Hindlimb muscle (tissue), 1 donor: ENCODE results near the gene TSC22D2. TPM values are rescaled to one million over a fixed set of nuclear protein-coding genes. Genes with fewer than 3 reads are reported as not detected.
"Not testable (repeated sequence)": the region's sequence is repeated elsewhere in the genome, so short reads cannot be mapped to it uniquely, and the experiment has no call there.

Experiments
- DNase-seq: peaks from one replicate; pipeline ENCODE4 v3.0.0-alpha.2; 2013
- polyA plus RNA-seq: library from polyadenylated mRNA; unstranded; fragments of 120-200 nt; gene quantifications from one replicate; pipeline ENCODE4 v1.2.1, GENCODE V29; 2013; ENCODE audit not compliant: insufficient read length

TSC22D2 gene
- polyA plus RNA-seq, 1 donor, result 57.1 TPM

DNA sequence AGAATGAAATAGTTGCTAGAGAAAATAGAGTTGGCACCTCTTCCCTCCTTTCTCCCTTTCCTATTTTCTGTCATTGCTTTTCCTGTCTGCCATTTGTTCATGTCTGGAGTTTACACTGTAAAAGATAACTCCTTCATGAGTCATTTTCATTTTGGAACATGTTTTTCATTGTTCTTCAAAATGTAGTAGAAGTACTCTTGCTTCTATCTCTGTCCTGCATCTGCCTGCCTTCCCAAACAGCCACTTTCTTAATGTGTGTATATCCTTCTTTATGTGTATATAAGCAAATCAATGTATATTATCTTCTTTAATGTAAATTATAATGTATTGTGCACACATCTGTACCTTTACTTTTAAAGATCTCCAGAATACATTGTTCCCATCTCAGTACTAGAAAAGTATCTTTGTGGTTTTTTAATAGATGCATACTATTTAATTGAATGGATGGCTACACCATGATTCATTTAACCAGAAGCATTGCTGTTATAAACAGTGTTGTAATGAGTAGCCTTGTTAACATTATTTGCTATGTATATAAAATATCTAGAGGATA is 41.1 kb downstream of the TSC22D2 start:
- no peak for DNase-seq

DNA sequence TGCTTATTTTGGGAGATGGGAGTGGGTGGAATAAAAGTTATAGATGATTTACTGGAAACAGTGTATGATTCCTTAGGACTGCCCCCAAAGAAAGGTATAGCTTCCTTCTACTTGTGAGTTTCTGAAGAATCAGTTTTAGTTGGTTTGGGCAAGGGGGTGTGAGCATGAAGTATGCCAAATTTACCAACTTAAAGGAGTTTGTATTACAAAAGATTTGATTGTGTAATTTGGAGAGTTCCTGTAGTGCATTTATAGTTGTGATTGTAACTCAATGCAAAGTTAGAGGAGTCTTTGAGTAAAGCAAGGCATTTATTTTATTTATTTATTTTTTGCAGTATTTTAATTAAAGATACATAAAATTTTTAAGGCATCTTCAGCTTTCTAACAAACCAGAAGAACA is 42.8 kb downstream of the TSC22D2 start:
- DNase-seq, result no peak

DNA sequence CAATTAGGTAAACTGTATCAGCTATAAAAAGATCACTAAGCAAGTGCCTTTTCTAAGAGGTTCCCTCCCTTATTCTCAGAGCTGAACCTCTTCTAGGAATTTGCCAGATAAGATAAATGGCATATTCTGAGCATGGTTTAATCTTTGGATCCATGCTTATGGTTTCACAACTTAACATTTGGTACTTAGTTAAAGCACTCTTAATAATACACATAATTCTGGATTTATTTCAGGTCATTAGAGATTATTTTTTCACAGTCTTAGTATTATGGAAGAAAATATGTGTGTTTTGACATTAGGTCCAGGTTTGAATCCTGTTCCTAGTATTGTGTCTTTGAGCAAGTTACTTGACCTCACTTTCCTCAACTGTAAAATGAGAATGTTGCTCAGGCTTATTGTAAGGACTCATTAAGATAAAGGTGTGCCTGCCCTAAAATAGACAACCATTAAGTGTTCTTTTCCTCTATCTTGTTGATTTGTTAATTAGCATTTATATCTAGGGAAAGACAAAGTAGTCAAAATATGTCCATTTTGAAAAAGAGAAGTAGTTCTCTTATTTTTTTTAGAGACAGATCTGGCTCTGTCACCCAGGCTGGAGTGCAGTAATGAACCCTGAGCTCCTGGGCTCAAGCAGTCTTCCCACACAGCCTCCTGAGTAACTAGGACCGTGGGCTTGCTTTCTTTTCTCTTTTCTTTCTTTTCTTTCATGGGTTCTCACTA is 43.4 kb downstream of the TSC22D2 start:
- no peak for DNase-seq

DNA sequence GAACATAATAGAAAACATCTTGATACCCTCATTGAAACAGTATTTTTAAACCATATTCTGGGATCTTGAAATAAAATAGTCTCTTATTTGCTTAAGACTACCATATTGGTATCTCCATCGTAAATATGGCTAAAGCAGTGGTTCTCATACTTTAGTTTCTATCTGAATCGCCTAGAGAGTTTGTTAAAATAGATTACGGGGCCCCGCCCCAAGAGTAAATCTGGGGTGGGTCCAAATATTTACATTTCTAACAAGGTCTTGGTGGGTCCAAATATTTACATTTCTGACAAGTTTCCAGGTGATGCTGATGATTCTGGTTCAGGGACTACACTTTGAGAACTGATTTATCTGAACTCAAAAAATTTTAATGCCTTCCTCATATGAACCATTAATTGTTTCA is 45.3 kb downstream of the TSC22D2 start:
- no peak for DNase-seq

DNA sequence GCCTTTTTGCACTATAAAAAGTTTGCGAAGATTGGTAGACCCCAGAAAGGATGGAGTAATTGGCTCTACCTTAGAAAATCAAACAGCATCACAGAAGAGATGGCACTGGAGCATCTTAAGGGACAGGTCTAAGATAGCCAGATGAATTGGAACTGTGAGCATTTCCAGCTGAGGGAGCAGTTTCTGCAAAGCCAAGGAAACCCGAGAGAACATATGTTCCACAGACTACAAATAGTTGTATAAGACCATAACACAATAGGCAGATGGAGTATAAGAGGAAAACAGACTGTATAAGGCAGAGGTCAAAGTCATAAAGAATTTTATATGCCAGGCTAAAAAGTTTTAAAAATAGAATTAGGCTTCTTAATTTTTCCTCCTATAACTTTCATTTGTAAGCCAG is 46.0 kb downstream of the TSC22D2 start:
- DNase-seq, result no peak

DNA sequence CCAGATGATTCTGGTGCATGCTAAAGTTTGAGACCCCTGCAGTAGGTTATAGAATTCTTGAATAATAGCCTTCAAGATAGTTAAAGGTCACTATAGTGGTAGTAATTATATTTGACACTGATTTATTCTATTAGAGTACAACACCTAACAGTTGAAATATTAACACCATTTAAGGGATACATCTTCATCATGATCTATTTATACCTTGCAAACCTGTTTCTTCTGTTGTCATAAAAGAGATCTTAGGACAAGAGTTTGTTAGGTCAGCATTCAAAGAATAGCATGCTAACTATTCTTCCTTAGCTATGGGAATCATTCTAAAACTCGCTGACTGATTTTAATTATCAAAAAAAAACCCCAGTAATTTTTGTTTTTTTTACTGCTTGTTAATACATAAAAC is 46.5 kb downstream of the TSC22D2 start:
- no peak for DNase-seq

DNA sequence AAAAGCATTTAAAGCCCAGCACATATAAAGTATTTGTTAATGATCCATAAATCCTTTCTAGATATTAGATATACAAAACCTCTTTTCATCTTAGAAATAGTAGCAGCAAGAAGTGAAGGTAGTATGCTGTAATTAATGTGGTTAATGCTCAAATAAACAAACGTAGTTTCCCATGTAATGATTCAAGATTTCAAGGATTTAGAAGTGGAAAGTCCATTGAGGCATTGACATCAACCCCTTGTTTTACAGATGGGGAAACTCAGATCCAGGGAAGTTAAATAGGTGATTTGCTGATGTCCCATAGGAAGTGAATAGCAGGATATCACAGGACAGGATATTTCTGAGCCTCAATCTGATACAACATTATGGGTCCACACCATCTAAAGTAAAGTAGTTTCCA is 47.2 kb downstream of the TSC22D2 start:
- DNase-seq, result no peak

DNA sequence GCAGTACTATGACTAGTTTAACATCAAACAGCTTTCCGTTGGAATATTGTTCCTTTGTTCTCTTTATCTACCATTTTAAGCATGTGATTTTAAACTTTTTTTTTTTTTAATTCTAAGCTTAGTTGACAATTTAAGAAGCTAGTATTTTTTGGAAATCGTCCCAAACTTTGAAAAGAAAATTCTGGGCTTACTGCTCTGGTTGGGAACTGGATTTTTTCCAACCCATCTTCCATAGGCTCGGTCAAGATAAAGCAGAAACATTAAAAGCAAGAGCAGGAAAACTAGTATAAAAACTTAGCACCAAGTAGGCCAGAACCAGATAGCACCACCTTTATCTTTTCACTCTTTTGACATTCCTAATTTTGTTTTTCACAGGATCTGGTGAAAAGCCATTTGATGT is 49.9 kb downstream of the TSC22D2 start:
- DNase-seq, result no peak

DNA sequence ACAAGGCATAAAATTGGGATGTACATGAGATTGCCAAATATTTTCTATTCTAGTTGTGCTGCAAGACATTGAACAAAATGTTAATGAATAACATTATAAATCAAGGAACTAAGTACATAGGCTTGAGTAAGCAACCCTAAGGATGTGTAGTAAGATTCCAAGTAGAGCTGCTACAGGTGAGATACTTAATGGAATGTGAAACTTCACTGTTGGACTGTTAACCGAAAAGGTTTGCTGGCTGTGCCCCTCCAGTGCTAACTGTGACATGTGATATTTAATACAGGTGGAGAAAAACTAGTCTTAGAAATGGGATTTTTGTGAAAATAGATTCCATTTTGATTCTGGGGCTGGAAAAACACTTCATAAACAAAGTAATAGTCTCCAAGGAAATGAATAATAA is 52.4 kb downstream of the TSC22D2 start:
- no peak for DNase-seq

DNA sequence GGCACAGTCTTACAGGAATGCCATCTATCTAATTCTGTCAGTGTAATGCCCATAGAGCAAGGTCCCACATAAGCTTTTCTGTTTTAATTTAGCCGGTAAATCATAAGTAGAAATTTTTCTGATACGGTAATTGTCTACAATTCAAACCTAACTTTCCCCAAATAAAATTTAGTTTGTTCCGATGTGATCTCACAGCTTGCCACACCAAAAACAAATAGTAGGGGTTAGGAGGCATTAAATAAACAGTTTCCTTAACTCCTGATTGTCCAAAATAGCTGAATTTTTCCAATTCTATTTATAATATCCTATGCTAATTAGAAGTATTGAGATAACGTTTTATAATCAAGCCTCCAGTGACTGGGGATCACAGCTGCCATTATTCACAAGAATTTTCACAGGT is 53.3 kb downstream of the TSC22D2 start:
- no peak for DNase-seq

DNA sequence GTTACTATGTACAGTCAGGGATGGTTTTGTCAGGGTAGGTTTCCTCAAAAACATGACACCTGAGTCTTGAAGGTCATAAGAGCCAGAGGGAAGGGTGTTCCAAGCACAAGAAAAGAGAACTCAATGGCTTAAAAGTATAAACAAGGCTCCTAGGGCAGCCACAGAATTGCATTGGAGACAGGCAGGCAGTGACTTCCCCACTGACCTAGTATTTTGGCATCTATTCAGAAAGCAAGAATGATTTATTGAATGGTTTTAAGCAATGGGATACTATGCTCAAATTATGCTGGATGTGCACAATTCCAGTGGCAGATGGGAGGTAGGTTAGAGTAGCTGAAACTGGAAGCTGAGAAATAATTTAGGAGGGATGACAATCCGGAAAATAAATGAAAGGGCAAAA is 54.0 kb downstream of the TSC22D2 start:
- DNase-seq, result no peak

DNA sequence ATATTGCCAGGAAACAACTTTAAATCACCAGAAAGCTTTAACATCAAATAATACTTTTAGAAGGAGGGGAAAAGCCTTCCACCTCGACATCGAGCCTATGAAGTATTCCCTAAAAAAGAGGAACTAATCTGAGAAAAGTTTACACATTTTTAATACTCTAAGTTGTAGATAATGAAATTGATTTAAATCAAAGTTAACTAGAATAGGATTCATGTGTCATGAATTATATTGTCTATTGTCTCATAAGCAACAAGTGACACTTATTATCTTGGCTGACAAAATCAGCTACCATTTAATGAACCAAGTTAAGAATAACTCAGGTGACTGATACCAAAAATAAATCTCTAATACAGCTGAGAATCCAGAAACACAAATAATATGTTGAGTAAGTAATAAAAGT is 56.6 kb downstream of the TSC22D2 start:
- DNase-seq, result no peak

DNA sequence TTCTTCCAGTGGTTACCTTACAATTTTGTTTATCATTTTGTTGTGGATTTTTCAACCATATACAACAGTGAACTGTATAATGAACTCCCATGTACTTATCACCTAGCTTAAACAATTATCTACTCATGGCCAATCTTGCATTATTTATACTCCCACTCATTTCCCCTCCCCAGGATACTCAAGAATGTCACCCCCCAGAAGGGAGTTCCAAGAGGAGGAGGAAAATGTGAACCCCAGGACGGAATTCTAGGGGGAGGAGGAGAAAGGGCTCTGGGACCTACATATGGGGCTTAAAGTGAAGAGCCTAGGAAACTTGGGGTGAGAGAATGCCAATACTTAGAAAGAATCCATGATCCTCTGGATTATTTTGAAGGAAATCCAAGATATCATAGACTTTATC is 59.3 kb downstream of the TSC22D2 start:
- no peak for DNase-seq

DNA sequence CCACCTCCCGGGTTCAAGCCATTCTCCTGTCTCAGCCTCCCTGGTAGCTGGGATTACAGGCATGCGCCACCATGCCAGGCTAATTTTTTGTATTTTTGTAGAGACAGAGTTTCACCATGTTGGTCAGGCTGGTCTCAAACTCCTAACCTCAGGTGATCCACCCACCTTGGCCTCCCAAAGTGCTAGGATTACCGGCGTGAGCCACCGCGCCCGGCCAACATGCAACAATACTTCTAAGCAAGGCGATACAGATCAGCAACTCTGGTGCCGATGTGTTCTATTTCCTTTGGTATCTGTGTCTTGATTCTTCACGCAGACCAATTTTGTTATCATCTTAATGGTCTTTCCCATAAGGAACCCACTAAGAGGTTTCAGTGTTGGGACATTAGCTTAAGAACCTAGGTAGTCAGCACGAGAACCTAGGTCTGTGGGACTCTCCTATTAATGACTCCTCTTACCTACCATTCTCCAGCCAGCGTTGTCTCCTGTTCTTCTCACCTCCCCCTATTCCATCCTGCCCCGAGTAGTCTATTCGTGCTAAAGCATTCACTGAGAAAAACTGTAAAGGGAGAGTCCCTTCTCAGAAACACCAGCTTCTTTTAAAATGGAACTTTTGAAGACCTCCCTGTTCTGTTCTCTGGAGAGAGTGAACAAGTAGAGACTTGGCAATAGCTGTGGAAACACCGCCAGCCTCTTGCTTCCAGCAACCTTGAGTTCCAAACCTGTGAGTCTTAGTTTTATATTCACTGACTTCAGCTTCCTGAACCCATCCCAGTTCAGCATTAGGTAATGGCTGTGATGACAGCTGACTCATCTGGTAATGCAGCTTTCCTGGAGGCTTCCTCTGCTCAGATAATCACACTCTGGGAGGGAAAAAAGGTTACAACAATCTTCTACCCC is 61.2 kb downstream of the TSC22D2 start:
- DNase-seq, result peak; percentile 77

DNA sequence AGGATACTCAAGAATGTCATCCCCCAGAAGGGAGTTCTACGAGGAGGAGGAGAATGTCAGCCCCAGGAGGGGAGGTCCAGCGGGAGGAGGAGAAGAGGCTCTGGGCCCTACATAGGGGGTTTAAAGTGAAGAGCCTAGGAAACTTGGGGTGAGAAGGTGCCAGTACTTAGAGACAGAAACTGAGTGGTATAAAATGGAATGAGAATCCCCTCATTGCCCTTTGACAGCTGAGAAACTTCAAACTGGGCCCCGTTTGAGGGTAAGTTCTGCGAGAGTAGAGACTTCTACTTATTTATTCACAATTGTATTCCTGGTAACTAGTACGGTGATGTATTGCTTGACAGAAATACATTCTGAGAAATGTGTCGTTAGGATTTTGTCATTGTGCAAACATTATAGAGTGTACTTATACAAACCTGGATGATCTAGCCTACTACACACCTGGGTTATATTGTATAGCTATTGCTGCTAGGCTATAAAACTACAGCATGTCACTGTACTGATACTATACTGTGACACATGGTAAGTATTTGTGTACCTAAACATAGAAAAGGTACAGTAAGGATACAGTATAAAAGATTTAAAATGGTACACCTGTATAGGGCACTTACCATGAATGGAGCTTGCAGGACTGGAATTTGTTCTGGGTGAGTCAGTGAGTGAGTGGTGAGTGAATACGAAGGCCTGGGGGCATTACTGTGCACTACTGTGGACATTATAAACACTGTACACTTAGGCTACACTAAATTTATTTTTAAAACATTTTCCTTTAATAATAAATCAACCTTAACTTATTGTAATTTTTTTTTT is 62.0 kb downstream of the TSC22D2 start:
- no peak for DNase-seq

DNA sequence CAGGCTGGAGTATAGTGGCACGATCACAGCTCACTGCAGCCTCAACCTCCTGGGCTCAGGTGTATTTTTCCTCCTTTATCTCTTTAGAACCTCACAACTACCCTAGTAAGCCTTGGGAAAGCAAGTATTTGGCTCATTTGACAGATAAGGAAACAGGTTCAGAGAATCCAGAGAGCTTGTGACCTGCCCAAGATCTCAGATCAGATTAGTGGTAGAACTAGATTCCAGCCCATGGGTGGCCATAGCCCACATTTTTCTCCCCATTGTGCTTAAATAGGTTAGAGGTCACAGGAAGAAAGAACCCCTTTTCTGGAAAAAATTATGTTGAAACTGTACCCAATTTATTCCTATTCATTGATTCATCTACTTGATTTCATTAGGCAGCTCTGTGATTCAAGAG is 64.3 kb downstream of the TSC22D2 start:
- DNase-seq, result no peak

DNA sequence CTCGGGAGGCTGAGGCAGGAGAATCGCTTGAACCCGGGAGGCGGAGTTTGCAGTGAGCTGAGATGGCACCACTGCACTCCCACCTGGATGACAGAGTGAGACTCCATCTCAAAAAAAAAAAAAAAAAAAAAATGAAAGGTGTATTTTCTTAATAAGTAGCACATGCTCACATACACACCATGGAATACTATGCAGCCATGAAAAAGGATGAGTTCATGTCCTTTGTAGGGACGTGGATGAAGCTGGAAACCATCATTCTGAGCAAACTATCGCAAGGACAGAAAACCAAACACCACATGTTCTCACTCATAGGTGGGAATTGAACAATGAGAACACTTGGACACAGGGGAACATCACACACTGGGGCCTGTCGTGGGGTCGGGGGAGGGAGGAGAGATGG is 65.1 kb downstream of the TSC22D2 start:
- DNase-seq, result not testable (repeated sequence)

DNA sequence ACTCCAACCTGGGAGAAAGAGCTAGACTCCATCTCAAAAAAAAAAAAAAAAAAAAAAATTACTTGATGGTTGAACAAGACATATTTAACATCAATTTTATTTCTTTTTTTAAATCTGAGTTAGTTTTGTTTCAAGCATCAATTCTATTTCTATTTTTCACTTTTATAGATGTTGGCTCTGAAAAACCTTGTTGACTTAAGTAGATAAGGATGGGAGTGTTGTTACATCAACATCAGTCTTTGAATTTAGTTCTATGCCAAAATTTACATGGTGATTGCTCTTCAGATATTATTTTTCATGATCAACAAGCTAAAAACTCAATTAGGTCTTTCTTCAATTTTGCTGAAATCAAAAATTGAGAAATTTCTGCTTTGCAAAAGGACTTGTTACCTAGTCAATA is 71.3 kb downstream of the TSC22D2 start:
- no peak for DNase-seq

DNA sequence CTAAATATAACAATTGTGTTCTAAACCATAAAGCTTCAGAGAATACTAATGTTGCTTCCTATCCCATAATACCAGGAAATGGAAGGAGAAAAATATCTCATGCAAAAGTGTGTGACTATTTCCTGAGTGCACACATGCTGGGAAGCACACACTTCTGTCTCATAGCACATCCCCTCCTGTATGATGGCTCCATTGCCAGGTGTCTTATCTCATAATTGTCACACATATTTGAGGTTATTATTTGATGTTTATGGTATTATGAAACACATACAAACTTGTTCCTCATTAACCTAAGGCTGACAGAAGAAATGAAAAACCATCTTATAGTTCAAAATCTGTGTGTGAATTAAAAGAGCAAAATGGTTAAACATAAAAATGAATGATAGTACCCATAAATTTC is 72.8 kb downstream of the TSC22D2 start:
- no peak for DNase-seq

DNA sequence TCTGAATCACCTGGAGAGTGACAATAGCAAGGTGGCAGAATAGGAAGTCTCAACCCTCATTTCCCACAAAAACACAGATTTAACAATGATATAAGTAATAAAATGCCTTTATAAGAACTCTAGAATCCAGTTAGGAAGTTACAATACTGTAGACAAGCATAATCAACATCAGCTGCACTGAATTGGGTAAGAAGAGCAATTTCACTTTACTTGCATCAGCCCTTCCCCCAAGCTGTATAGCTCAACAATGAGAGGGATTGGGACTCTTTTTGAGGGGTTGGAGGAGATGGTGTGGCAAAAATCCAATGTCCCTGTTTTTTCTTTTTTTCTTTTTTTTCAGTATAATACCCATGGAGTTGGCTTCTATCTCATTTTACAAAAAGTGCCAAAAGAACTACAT is 75.1 kb downstream of the TSC22D2 start:
- no peak for DNase-seq

DNA sequence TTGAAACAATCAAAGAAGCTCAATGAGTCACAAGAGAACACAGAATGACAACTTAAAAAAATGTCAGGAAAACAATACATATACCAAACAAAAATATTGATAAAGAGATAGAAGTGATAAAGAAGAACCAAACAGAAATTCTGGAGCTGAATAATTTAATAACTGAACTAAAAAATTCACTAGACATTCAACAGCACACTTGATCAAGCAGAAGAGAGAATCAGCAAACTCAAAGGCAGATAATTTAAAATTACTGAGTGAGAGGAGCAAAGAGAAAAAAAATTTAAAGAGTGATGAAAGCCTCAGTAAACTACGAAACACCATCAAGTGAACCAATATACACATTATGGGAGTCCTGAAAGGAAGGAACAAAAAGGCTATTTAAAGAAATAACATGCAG is 76.3 kb downstream of the TSC22D2 start:
- no peak for DNase-seq

DNA sequence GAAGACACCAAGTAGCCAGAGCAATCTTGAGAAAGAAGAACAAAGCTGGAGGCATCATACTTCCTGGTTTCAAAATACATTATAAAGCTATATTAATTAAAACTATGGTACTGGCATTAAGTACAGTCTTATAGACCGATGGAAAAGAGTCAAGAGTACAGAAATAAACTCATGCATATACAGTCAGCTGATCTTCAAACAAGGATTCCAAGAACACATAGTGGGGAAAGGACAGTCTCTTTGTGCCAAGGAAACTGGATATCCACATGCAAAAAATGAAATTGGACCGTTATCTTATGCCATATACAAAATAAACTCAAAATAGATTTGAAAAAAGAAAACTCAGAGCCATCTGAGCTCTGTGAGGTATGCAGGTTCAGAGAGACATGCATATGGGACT is 80.8 kb downstream of the TSC22D2 start:
- no peak for DNase-seq
